Right lobe of liver (tissue), 6 donors: ENCODE results near the gene SIX5. TPM values are rescaled to one million over a fixed set of nuclear protein-coding genes. Genes with fewer than 3 reads are reported as not detected.
"Not testable (repeated sequence)": the region's sequence is repeated elsewhere in the genome, so short reads cannot be mapped to it uniquely, and the experiment has no call there.

Experiments
- ATAC-seq, 4 donors: fragments of 200-7000 bp; cut with Tn5 transposase; one replicate each; pipeline ENCODE4 v1.9.1; 2020; ENCODE audit warnings: mild to moderate bottlenecking in 4 of 4, moderate library complexity in 4 of 4
- DNase-seq, 3 donors: peaks; one replicate each; pipeline ENCODE4 v3.0.0-alpha.2; 2020
- H3K27ac ChIP-seq, 3 donors: fragments of 200-600 bp; one replicate each; pipeline ENCODE4 v1.8.0; 2022
- H3K27me3 ChIP-seq, 2 donors: fragments of 200-600 bp; one replicate each; pipeline ENCODE4 v1.8.0; 2022
- H3K36me3 ChIP-seq, 4 donors: fragments of 200-600 bp; sonication (generic) in 1 of 4; one replicate each; pipeline versions ENCODE4 v1.5.1 to v1.8.0; 2017 to 2022; ENCODE audit warnings: control low read depth in 1 of 4
- H3K4me1 ChIP-seq, 4 donors: fragments of 200-600 bp; sonication (generic) in 1 of 4; one replicate each; pipeline versions ENCODE4 v1.5.1 to v1.8.0; 2017 to 2022; ENCODE audit warnings: control low read depth in 1 of 4
- H3K4me3 ChIP-seq, 3 donors: fragments of 200-600 bp; one replicate each; pipeline ENCODE4 v1.8.0; 2022
- H3K9me3 ChIP-seq, 4 donors: fragments of 200-600 bp; sonication (generic) in 1 of 4; one replicate each; pipeline versions ENCODE4 v1.5.1 to v1.8.0; 2017 to 2022; ENCODE audit warnings: control low read depth in 1 of 4
- POLR2A ChIP-seq: fragments of 450-650 bp; IDR thresholded peaks from one replicate; pipeline ENCODE4 v1.6.1; 2017; ENCODE audit warnings: antibody characterized with exemption, mild to moderate bottlenecking
- WGBS: methylation state at CpG from one replicate; pipeline ENCODE4 v1.1.6; 2018; ENCODE audit warnings: low coverage, low lambda C conversion rate; ENCODE audit not compliant: insufficient coverage; ENCODE audit errors: missing lambda C conversion rate; 5-methylcytosine and 5-hydroxymethylcytosine counted together
- intact Hi-C, 2 donors: fragments of 100-400 bp; cut with DNase I; formaldehyde crosslinking; loops; one replicate each; pipeline versions ENCODE4 v1.11.2 to v1.14.1; 2022
- total RNA-seq, 6 experiments: library from RNA; depleted of rRNA in 2 of 6; stranded (reverse); fragments of >200 nt in 2 of 6; fragmentation: NEBNext Ultra II Directional in 3 of 6; extraction: Animal tissue kit (Norgen Biotek cat#: 25700) in 3 of 6; gene quantifications; one replicate each; pipeline versions ENCODE4 v1.1.0 to v1.2.4, GENCODE V29; 2016 to 2023
- TF ChIP-seq, protein P1 (sequence below), 4 donors: fragments of 200-600 bp in 3 of 4; fragments of 450-650 bp in 1 of 4; IDR thresholded peaks; one replicate each; pipeline versions ENCODE4 v1.5.1 to v1.8.0; 2016 to 2022; ENCODE audit warnings: antibody characterized with exemption in 4 of 4, mild to moderate bottlenecking in 2 of 4
- donor health status: DM: no; HTN: yes; CAD: no.
- donor health status: DM: no; HTN: no; CAD: no.
- donor health status: DM: no; HTN: no; CAD: no.
- donor health status: DM: no; HTN: yes; CAD: no.
- donor health status: DM: no; HTN: yes; CAD: no.

SIX5 gene
- total RNA-seq, 6 experiments from 2014 or later: 7.8 to 11.6 (median 9.5) TPM

DNA sequence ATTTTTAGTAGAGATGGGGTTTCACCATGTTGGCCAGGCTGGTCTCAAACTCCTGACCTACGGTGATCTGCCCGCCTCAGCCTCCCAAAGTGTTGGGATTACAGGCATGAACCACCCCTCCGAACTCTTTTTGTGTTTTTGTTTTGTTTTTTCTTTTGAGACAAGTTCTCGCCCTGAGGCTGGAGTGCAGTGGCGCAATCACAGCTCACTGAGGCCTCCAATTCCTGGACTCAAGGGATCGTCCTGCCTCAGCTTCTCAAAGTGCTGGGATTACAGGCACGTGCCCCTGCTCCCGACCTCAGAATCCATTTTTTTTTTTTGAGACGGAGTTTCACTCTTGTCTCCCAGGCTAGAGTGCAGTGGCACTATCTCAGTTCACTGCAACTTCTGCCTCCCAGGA lies 11.4 kb downstream of the SIX5 start:
- intact Hi-C loops: no loop called here
- H3K4me3 ChIP-seq: no peak overlapping the region

GRCh38 chr19:45754323-45754722 lies 14.7 kb downstream of the SIX5 start:
- H3K9me3 ChIP-seq: no peaks in the 10 kb centered on the region
- no peak overlapping the region for H3K4me3 ChIP-seq
- ATAC-seq (no peak), DNase-seq (no peak)
- TF ChIP-seq, protein P1, sequence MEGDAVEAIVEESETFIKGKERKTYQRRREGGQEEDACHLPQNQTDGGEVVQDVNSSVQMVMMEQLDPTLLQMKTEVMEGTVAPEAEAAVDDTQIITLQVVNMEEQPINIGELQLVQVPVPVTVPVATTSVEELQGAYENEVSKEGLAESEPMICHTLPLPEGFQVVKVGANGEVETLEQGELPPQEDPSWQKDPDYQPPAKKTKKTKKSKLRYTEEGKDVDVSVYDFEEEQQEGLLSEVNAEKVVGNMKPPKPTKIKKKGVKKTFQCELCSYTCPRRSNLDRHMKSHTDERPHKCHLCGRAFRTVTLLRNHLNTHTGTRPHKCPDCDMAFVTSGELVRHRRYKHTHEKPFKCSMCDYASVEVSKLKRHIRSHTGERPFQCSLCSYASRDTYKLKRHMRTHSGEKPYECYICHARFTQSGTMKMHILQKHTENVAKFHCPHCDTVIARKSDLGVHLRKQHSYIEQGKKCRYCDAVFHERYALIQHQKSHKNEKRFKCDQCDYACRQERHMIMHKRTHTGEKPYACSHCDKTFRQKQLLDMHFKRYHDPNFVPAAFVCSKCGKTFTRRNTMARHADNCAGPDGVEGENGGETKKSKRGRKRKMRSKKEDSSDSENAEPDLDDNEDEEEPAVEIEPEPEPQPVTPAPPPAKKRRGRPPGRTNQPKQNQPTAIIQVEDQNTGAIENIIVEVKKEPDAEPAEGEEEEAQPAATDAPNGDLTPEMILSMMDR (IDR thresholded peaks at IDR 0.05): no peak
- no peak overlapping the region for H3K27ac ChIP-seq
- H3K27me3 ChIP-seq: no peaks in the 10 kb centered on the region
- H3K4me1 ChIP-seq: no peaks in the 10 kb centered on the region
- intact Hi-C loops: no loop called here
- WGBS: no CpG with 5 or more reads among the region's 8 CpGs
- no peaks in the 10 kb centered on the region for H3K36me3 ChIP-seq

More for the DNA sequence above, 11.4 kb downstream of the SIX5 start:
- DNase-seq (no peak), ATAC-seq (no peak)
- no peak for TF ChIP-seq POLR2A
- TF ChIP-seq, protein P1 (IDR thresholded peaks at IDR 0.05): no peak
- no peak overlapping the region for H3K27ac ChIP-seq
- H3K9me3 ChIP-seq: no peaks in the 10 kb centered on the region
- WGBS: 82% methylated on average over 9 of the region's 9 CpGs
- H3K36me3 ChIP-seq: no peaks in the 10 kb centered on the region
- H3K4me1 ChIP-seq: no peaks in the 10 kb centered on the region
- no peaks in the 10 kb centered on the region for H3K27me3 ChIP-seq

DNA sequence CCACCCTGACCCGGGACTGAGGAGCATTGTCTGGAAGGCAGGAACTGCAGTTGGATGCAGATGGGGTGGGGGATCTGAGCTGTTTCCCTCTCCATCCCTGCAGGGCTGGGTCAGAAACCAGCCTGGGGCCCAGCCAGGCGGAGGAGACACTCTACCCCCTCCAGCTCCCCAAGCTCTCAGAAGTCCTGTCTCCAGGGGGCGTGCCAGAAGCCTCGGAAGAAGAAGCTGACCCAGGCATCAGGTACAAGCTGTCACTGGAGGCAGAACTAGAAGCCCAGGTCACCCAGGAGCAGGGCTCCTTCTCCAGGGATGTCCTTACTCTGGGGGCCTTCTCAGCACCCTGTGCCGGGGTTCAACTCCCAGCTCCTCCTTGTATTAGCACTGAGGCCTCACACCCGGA lies 15.5 kb downstream of the SIX5 start:
- ATAC-seq (no peak), DNase-seq (no peak)
- Histone ChIP-seq H3K4me1 (no peaks in the 10 kb centered on the region), H3K36me3 (no peaks in the 10 kb centered on the region), H3K27me3 (no peaks in the 10 kb centered on the region), H3K9me3 (no peaks in the 10 kb centered on the region), H3K27ac (no peak overlapping the region), H3K4me3 (no peak overlapping the region)
- intact Hi-C loops: no loop called here
- TF ChIP-seq, protein P1 (IDR thresholded peaks at IDR 0.05): no peak
- TF ChIP-seq POLR2A: no peak
- WGBS: no CpG with 5 or more reads among the region's 6 CpGs

DNA sequence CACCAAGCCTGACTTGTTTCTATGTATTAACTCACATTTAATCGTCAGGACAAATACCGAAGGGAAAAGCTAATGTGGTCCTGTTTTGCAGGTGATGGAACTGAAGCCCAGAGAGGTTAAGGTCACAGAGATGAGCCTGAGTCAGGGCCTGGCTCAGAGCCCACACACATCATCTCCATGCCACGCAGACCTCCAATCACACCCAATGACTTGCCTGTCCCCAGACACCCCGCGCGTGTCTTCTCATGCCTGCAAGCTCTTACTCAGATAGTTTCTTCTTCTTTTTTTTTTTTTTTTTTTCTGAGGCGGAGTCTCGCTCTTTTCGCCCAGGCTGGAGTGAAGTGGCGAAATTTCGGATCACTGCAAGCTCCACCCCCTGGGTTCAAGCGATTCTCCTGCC lies 16.4 kb downstream of the SIX5 start:
- 88% methylated on average over 10 of the region's 12 CpGs for WGBS
- no peak for DNase-seq
- TF ChIP-seq POLR2A: no peak
- TF ChIP-seq, protein P1 (IDR thresholded peaks at IDR 0.05): no peak
- H3K9me3 ChIP-seq: no peaks in the 10 kb centered on the region
- no peaks in the 10 kb centered on the region for H3K27me3 ChIP-seq
- H3K27ac ChIP-seq: no peak overlapping the region
- no peaks in the 10 kb centered on the region for H3K4me1 ChIP-seq
- no peak for ATAC-seq
- H3K36me3 ChIP-seq: no peaks in the 10 kb centered on the region
- no peak overlapping the region for H3K4me3 ChIP-seq
- intact Hi-C loops: no loop called here

GRCh38 chr19:45751483-45751882 lies 17.6 kb downstream of the SIX5 start:
- not testable (repeated sequence) for ATAC-seq

More at GRCh38 chr19:45751483-45751882, 17.6 kb downstream of the SIX5 start:
- intact Hi-C loops, H3K4me3 ChIP-seq, H3K27me3 ChIP-seq, H3K4me1 ChIP-seq, H3K36me3 ChIP-seq, H3K27ac ChIP-seq, H3K9me3 ChIP-seq, DNase-seq: not testable (repeated sequence)
- 89% methylated on average over 10 of the region's 10 CpGs for WGBS
